ENCODE results near the gene CLSTN2.

The CLSTN2 gene

DNA sequence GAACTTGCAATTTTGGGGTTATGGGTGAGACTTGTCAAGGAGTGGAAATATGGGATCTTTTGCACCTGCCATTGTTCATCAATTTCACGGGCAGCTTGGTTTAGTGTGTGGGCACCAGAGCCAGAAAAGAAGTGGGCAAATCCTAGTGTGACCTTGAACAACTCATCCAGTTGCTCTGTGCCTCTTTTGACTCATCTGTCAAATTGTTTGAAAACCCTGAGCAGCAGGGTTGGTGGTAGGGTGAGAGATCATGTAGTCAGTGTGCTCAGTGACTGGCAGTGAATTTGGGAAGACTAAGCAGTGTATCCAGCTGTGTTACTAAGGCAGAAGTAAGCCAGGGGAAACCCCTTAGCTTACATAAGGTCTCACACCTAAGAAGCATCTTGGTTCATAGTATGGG is 449.9 kb downstream of the CLSTN2 start:
- Histone ChIP-seq H2BK15ac (ENCODE audit: low read length) (no peak overlapping the region), H3K79me1 (ENCODE audit: low read depth, low read length) (no peaks in the 10 kb centered on the region), H3K9ac (ENCODE audit: low read depth, low read length, poor library complexity) (no peak overlapping the region), H3K4me1 (ENCODE audit: control insufficient read depth in 2 of 2, insufficient read depth in 1 of 2, low read depth in 1 of 2, low read length in 2 of 2) (peaks cover 0 to 4% of the 10 kb centered on the region in 2 donors), H2BK5ac (ENCODE audit: low read length) (no peak overlapping the region), H2BK12ac (ENCODE audit: low read length) (no peak overlapping the region), H4K8ac (ENCODE audit: low read depth, low read length) (no peak overlapping the region), H4K91ac (ENCODE audit: low read depth, low read length, poor library complexity) (no peak overlapping the region), H3K4me3 (ENCODE audit: low read length in 2 of 2) (no peak overlapping the region), H3K27ac (replicated peaks; ENCODE audit: low read length) (no peak overlapping the region), H2BK120ac (ENCODE audit: low read depth, low read length) (no peak overlapping the region), H3K4ac (ENCODE audit: low read length) (no peak overlapping the region), H3K4me2 (ENCODE audit: insufficient read depth, low read length, poor library complexity, severe bottlenecking) (no peak overlapping the region), H3K27me3 (ENCODE audit: control insufficient read depth in 3 of 3, insufficient read depth in 3 of 3, low read depth in 1 of 3, low read length in 3 of 3) (peaks cover 0 to 3% (median 0%) of the 10 kb centered on the region in 3 experiments), H2AK5ac (ENCODE audit: low read depth, low read length) (no peak overlapping the region), H3K14ac (ENCODE audit: low read length) (no peak overlapping the region), H3K18ac (ENCODE audit: low read length) (no peak overlapping the region), H2AFZ (ENCODE audit: low read length) (no peak overlapping the region), H3K36me3 (replicated peaks in 1 of 2; ENCODE audit: control insufficient read depth in 2 of 2, insufficient read depth in 2 of 2, low read length in 2 of 2) (no peaks in the 10 kb centered on the region), H3K9me3 (replicated peaks in 1 of 2; ENCODE audit: control insufficient read depth in 2 of 2, insufficient read depth in 1 of 2, low read depth in 1 of 2, low read length in 2 of 2) (no peaks in the 10 kb centered on the region), H3K23ac (ENCODE audit: low read depth, low read length, poor library complexity) (no peak overlapping the region)
- no CpG with 5 or more reads among the region's 1 CpG for WGBS, 2 donors (ENCODE audit: extremely low coverage in 2 of 2, insufficient read length in 2 of 2, insufficient replicate concordance in 1 of 2)
- DNase-seq (ENCODE audit: low spot score): no peak

GRCh38 chr3:140386357-140387100 is 451.5 kb downstream of the CLSTN2 start:
- WGBS, 2 donors (ENCODE audit: extremely low coverage in 2 of 2, insufficient read length in 2 of 2, insufficient replicate concordance in 1 of 2): no CpG with 5 or more reads among the region's 6 CpGs
- Histone ChIP-seq H3K14ac (ENCODE audit: low read length) (no peak overlapping the region), H2AFZ (ENCODE audit: low read length) (no peak overlapping the region), H2AK5ac (ENCODE audit: low read depth, low read length) (no peak overlapping the region), H3K36me3 (replicated peaks in 1 of 2; ENCODE audit: control insufficient read depth in 2 of 2, insufficient read depth in 2 of 2, low read length in 2 of 2) (no peaks in the 10 kb centered on the region), H3K4me2 (ENCODE audit: insufficient read depth, low read length, poor library complexity, severe bottlenecking) (no peak overlapping the region), H2BK5ac (ENCODE audit: low read length) (no peak overlapping the region), H2BK12ac (ENCODE audit: low read length) (no peak overlapping the region), H3K4me1 (ENCODE audit: control insufficient read depth in 2 of 2, insufficient read depth in 1 of 2, low read depth in 1 of 2, low read length in 2 of 2) (peaks cover 0 to 4% of the 10 kb centered on the region in 2 donors), H2BK15ac (ENCODE audit: low read length) (no peak overlapping the region), H3K9ac (ENCODE audit: low read depth, low read length, poor library complexity) (no peak overlapping the region), H3K27me3 (ENCODE audit: control insufficient read depth in 3 of 3, insufficient read depth in 3 of 3, low read depth in 1 of 3, low read length in 3 of 3) (peaks cover 0 to 3% (median 0%) of the 10 kb centered on the region in 3 experiments), H3K18ac (ENCODE audit: low read length) (peak overlapping the region; percentile 46), H4K8ac (ENCODE audit: low read depth, low read length) (no peak overlapping the region), H4K91ac (ENCODE audit: low read depth, low read length, poor library complexity) (no peak overlapping the region), H2BK120ac (ENCODE audit: low read depth, low read length) (no peak overlapping the region), H3K4me3 (ENCODE audit: low read length in 2 of 2) (no peak overlapping the region), H3K9me3 (replicated peaks in 1 of 2; ENCODE audit: control insufficient read depth in 2 of 2, insufficient read depth in 1 of 2, low read depth in 1 of 2, low read length in 2 of 2) (no peaks in the 10 kb centered on the region), H3K79me1 (ENCODE audit: low read depth, low read length) (no peaks in the 10 kb centered on the region), H3K4ac (ENCODE audit: low read length) (no peak overlapping the region), H3K23ac (ENCODE audit: low read depth, low read length, poor library complexity) (no peak overlapping the region), H3K27ac (replicated peaks; ENCODE audit: low read length) (no peak overlapping the region)
- no peak for DNase-seq (ENCODE audit: low spot score)

GRCh38 chr3:140387244-140387643 is 452.3 kb downstream of the CLSTN2 start:
- no peak overlapping the region for H3K9ac ChIP-seq (ENCODE audit: low read depth, low read length, poor library complexity)
- no peak for DNase-seq (ENCODE audit: low spot score)
- no peak overlapping the region for H3K4ac ChIP-seq (ENCODE audit: low read length)
- H3K36me3 ChIP-seq (replicated peaks in 1 of 2; ENCODE audit: control insufficient read depth in 2 of 2, insufficient read depth in 2 of 2, low read length in 2 of 2): no peaks in the 10 kb centered on the region
- no peak overlapping the region for H3K18ac ChIP-seq (ENCODE audit: low read length)
- H3K79me1 ChIP-seq (ENCODE audit: low read depth, low read length): no peaks in the 10 kb centered on the region
- no CpG with 5 or more reads among the region's 2 CpGs for WGBS, 2 donors (ENCODE audit: extremely low coverage in 2 of 2, insufficient read length in 2 of 2, insufficient replicate concordance in 1 of 2)
- H4K91ac ChIP-seq (ENCODE audit: low read depth, low read length, poor library complexity): no peak overlapping the region
- no peak overlapping the region for H2AFZ ChIP-seq (ENCODE audit: low read length)
- H2BK120ac ChIP-seq (ENCODE audit: low read depth, low read length): no peak overlapping the region
- no peak overlapping the region for H3K27ac ChIP-seq (replicated peaks; ENCODE audit: low read length)
- peaks cover 0 to 3% (median 0%) of the 10 kb centered on the region in 3 experiments for H3K27me3 ChIP-seq (ENCODE audit: control insufficient read depth in 3 of 3, insufficient read depth in 3 of 3, low read depth in 1 of 3, low read length in 3 of 3)
- H4K8ac ChIP-seq (ENCODE audit: low read depth, low read length): no peak overlapping the region
- H3K23ac ChIP-seq (ENCODE audit: low read depth, low read length, poor library complexity): no peak overlapping the region
- no peak overlapping the region for H3K14ac ChIP-seq (ENCODE audit: low read length)
- H3K4me2 ChIP-seq (ENCODE audit: insufficient read depth, low read length, poor library complexity, severe bottlenecking): no peak overlapping the region
- H3K4me1 ChIP-seq (ENCODE audit: control insufficient read depth in 2 of 2, insufficient read depth in 1 of 2, low read depth in 1 of 2, low read length in 2 of 2): peaks cover 0 to 2% of the 10 kb centered on the region in 2 donors
- H2BK15ac ChIP-seq (ENCODE audit: low read length): no peak overlapping the region
- H2BK12ac ChIP-seq (ENCODE audit: low read length): no peak overlapping the region
- no peaks in the 10 kb centered on the region for H3K9me3 ChIP-seq (replicated peaks in 1 of 2; ENCODE audit: control insufficient read depth in 2 of 2, insufficient read depth in 1 of 2, low read depth in 1 of 2, low read length in 2 of 2)
- no peak overlapping the region for H3K4me3 ChIP-seq (ENCODE audit: low read length in 2 of 2)
- H2BK5ac ChIP-seq (ENCODE audit: low read length): no peak overlapping the region
- no peak overlapping the region for H2AK5ac ChIP-seq (ENCODE audit: low read depth, low read length)

- Histone ChIP-seq H3K18ac (ENCODE audit: low read length) (no peak overlapping the region), H3K27me3 (ENCODE audit: control insufficient read depth in 3 of 3, insufficient read depth in 3 of 3, low read depth in 1 of 3, low read length in 3 of 3) (peaks cover 0 to 3% (median 0%) of the 10 kb centered on the region in 3 experiments), H2BK120ac (ENCODE audit: low read depth, low read length) (no peak overlapping the region), H3K9ac (ENCODE audit: low read depth, low read length, poor library complexity) (no peak overlapping the region), H3K4me3 (ENCODE audit: low read length in 2 of 2) (no peak overlapping the region), H2AFZ (ENCODE audit: low read length) (no peak overlapping the region), H2BK15ac (ENCODE audit: low read length) (no peak overlapping the region), H4K8ac (ENCODE audit: low read depth, low read length) (no peak overlapping the region), H3K79me1 (ENCODE audit: low read depth, low read length) (no peaks in the 10 kb centered on the region), H4K91ac (ENCODE audit: low read depth, low read length, poor library complexity) (no peak overlapping the region), H3K23ac (ENCODE audit: low read depth, low read length, poor library complexity) (no peak overlapping the region), H2AK5ac (ENCODE audit: low read depth, low read length) (no peak overlapping the region), H3K4me1 (ENCODE audit: control insufficient read depth in 2 of 2, insufficient read depth in 1 of 2, low read depth in 1 of 2, low read length in 2 of 2) (no peaks in the 10 kb centered on the region), H2BK5ac (ENCODE audit: low read length) (no peak overlapping the region), H3K14ac (ENCODE audit: low read length) (no peak overlapping the region), H3K9me3 (replicated peaks in 1 of 2; ENCODE audit: control insufficient read depth in 2 of 2, insufficient read depth in 1 of 2, low read depth in 1 of 2, low read length in 2 of 2) (no peaks in the 10 kb centered on the region), H3K36me3 (replicated peaks in 1 of 2; ENCODE audit: control insufficient read depth in 2 of 2, insufficient read depth in 2 of 2, low read length in 2 of 2) (no peaks in the 10 kb centered on the region), H2BK12ac (ENCODE audit: low read length) (no peak overlapping the region), H3K4ac (ENCODE audit: low read length) (no peak overlapping the region), H3K27ac (replicated peaks; ENCODE audit: low read length) (no peak overlapping the region), H3K4me2 (ENCODE audit: insufficient read depth, low read length, poor library complexity, severe bottlenecking) (no peak overlapping the region)
- no peak for DNase-seq (ENCODE audit: low spot score)
- WGBS, 2 donors (ENCODE audit: extremely low coverage in 2 of 2, insufficient read length in 2 of 2, insufficient replicate concordance in 1 of 2): no CpG with 5 or more reads among the region's 2 CpGs
These were observed 453.4 kb downstream of the CLSTN2 start for GRCh38 chr3:140388202-140388922.

All from neuronal stem cell (in vitro differentiated cells).